BJ (cell line): ENCODE data around the gene TIGD6. TPM values are rescaled to one million over a fixed set of nuclear protein-coding genes. Genes with fewer than 3 reads are reported as not detected.

Experiments
- CTCF ChIA-PET: fragments of 350-600 bp; formaldehyde crosslinking; extraction: SDS; loops from one replicate; lab custom pipeline; 2021; ENCODE audit warnings: antibody characterized with exemption, inconsistent platforms; lab: Yijun Ruan, JAX
- POLR2A ChIA-PET: fragments of 300-600 bp; sonication (Branson Sonifier 250); formaldehyde crosslinking; extraction: SDS; loops from one replicate; lab custom pipeline; 2021; ENCODE audit warnings: antibody characterized with exemption; lab: Charles Lee
- DNase-seq: peaks from one replicate; pipeline ENCODE4 v3.0.0-alpha.2; 2011; ENCODE audit warnings: low read depth
- H3K27me3 ChIP-seq: 2 replicates; pipeline ENCODE4 v1.6.0; 2011; ENCODE audit warnings: low read length; ENCODE audit not compliant: control insufficient read depth, insufficient read depth
- H3K36me3 ChIP-seq: 2 replicates; pipeline ENCODE4 v1.5.1; 2011; ENCODE audit warnings: low read length; ENCODE audit not compliant: control insufficient read depth, insufficient read depth
- H3K4me3 ChIP-seq: 2 replicates; pipeline ENCODE4 v1.5.1; 2011; ENCODE audit warnings: low read depth, mild to moderate bottlenecking, control low read depth, low read length
- polyA minus RNA-seq: library from RNA; depleted of rRNA, polyadenylated mRNA; stranded (reverse); fragments of >200 nt; gene quantifications from 2 replicates; pipeline ENCODE4 v1.2.3, GENCODE V29; 2011; rRNA and poly(A)+ RNA removed
- polyA plus RNA-seq: library from polyadenylated mRNA; depleted of rRNA; stranded (reverse); fragments of >200 nt; gene quantifications from 2 replicates; pipeline ENCODE4 v1.2.3, GENCODE V29; 2011; rRNA removed
- TF ChIP-seq, protein P1 (sequence below): IDR thresholded peaks from 2 replicates; pipeline ENCODE4 v1.5.1; 2011; ENCODE audit warnings: low read depth, mild to moderate bottlenecking, control low read depth, inconsistent platforms, low read length, moderate library complexity; ENCODE audit not compliant: insufficient read depth

TIGD6 gene
- polyA plus RNA-seq (4.6 and 6.7 TPM in 2 replicates), polyA minus RNA-seq (6.1 and 6.3 TPM in 2 replicates)

DNA sequence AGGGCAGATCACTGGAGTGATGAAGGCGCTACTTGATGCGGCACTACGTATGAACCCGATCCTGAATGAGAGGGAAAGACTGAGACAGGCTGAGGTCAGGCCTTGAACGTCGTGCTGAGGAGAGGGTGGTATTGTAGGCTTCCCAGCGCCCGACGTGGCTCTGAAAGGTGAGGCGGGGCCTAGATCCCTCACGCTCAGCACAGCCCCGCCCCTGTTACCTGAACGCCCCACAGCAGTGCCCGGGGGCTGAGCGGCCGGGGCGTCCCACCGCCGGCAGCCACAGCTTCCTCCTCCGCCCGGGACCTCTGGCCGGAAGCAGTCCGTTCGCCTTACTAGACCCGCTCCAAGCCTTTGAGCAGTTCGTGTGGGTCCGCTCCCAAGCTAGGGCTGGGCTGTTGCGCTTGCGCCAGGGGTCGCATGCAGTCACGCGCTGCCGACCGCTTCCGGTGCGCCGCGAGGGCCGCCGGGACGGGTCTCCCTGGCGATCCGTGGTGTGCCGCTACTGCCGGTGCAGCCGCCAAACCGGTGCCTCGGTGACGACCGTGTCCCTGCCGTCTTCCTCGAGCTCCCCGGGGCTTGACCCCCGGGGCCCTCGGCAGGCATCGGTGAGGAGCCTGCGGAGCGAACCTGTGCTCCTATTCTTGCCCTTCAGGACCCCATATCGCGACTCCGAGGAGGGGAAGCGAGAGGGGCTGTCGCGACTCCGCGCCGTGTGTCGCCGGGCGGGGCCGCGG, at the start of gene TIGD6, which contains the start of gene HMGXB3:
TSS of gene TIGD6 (minus strand) at position 399 of the 734 bp plus-strand sequence. CDS start 4,306 bp downstream, outside the sequence.
TSS of gene HMGXB3 (plus strand) at position 484 of the 734 bp plus-strand sequence. CDS start 4,114 bp downstream, outside the sequence.
- ChIA-PET CTCF (interaction anchor here (0.8 to 3.3 kb wide), 9 partner anchors 9 to 218 kb away, joined by 3 to 17 read pairs (median 3); no protein-coding TSS in a partner anchor), POLR2A (interaction anchor here (0.5 to 0.6 kb wide), 2 partner anchors 115 to 298 kb away, joined by 3 read pairs; no protein-coding TSS in a partner anchor)

DNA sequence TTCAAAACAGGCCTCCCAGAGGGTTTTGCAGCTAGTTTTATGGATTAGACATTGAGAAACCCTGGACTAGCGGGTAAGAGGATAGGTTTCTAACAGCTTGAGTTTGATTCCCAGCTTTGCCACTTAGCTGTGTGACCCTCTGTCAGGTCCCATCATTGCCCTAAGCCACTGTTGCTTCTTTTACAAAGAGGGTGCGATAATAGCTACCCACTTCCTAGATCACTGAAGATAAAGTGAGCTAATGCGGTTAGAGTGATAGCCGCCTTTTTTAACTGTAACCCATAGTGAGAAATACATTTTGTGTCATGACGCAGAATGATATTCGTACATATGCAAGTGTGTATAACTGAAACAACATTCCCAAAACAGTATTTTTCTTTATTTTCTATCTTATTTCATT, 45.6 kb upstream of the TIGD6 start:
- no peak overlapping the region for H3K4me3 ChIP-seq
- peaks cover 23% of the 10 kb centered on the region for H3K36me3 ChIP-seq
- TF ChIP-seq, protein P1, sequence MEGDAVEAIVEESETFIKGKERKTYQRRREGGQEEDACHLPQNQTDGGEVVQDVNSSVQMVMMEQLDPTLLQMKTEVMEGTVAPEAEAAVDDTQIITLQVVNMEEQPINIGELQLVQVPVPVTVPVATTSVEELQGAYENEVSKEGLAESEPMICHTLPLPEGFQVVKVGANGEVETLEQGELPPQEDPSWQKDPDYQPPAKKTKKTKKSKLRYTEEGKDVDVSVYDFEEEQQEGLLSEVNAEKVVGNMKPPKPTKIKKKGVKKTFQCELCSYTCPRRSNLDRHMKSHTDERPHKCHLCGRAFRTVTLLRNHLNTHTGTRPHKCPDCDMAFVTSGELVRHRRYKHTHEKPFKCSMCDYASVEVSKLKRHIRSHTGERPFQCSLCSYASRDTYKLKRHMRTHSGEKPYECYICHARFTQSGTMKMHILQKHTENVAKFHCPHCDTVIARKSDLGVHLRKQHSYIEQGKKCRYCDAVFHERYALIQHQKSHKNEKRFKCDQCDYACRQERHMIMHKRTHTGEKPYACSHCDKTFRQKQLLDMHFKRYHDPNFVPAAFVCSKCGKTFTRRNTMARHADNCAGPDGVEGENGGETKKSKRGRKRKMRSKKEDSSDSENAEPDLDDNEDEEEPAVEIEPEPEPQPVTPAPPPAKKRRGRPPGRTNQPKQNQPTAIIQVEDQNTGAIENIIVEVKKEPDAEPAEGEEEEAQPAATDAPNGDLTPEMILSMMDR, result no peak
- DNase-seq, result no peak
- CTCF ChIA-PET, result interaction anchor here (1.2 kb wide), 1 partner anchor 10 kb away, joined by 3 read pairs; no protein-coding TSS in a partner anchor
- POLR2A ChIA-PET, result no interaction called here
- no peaks in the 10 kb centered on the region for H3K27me3 ChIP-seq

More for the DNA sequence above, at the start of gene TIGD6, which contains the start of gene HMGXB3:
- DNase-seq, result peak; percentile 54
- H3K4me3 ChIP-seq, result peak within 1 kb of the TSS; percentile 70
- no peaks in the 10 kb centered on the region; the same call in 1 of the 2 replicates for H3K36me3 ChIP-seq
- TF ChIP-seq, protein P1, result 0 out of 2 replicates have a peak, but pooled peaks have one; percentile 10
- no peaks in the 10 kb centered on the region for H3K27me3 ChIP-seq

DNA sequence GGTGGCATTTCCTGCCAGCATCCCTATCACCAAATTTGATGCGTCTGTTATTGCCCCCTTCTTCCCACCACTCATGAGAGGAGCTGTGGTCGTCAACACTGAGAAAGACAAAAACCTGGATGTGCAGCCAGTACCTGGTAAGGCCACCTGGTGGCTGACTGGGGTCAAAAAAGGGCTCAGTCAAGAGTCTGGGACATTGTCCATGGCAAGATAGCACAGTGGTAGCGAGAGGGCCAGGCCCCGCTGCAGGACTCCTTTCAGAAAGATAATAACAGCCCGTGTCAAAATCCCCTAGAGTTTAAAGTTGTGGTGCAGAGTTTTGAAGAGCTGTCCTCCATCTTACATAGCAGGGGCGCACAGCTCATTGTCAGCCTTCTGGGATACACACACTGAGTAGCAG, 45.1 kb upstream of the TIGD6 start:
- no peak for DNase-seq
- CTCF ChIA-PET, result interaction anchor here (1.2 to 1.3 kb wide), 2 partner anchors 9 to 15 kb away, joined by 3 read pairs; no protein-coding TSS in a partner anchor
- no peaks in the 10 kb centered on the region for H3K27me3 ChIP-seq
- peaks cover 23% of the 10 kb centered on the region for H3K36me3 ChIP-seq
- TF ChIP-seq, protein P1, result no peak
- POLR2A ChIA-PET, result no interaction called here
- no peak overlapping the region for H3K4me3 ChIP-seq

DNA sequence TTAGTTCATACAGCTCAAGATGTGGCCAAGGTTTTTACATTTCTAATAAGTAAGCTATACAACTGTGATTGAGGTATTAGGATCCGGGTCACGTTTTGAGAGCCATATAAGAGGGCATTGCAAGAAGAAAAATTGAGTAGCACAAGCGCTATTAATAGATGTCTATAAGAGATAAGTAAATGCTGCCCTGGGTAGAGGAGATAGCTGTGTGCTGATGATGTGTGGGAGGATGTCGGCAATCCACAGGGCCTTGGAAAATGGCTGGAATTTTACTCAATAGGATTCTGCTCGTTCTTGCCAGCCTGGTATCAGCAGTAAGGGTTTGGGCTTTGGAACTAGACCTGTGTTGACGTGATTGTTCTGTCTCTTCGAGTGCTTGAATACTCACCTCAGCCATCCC, 44.3 kb upstream of the TIGD6 start:
- TF ChIP-seq, protein P1, result no peak
- CTCF ChIA-PET, result interaction anchor here (0.6 to 1.3 kb wide), 3 partner anchors 14 to 21 kb away, joined by 3 read pairs; no protein-coding TSS in a partner anchor
- no peak for DNase-seq
- Histone ChIP-seq H3K27me3 (no peaks in the 10 kb centered on the region), H3K4me3 (no peak overlapping the region), H3K36me3 (peaks cover 23% of the 10 kb centered on the region)
- POLR2A ChIA-PET, result no interaction called here

DNA sequence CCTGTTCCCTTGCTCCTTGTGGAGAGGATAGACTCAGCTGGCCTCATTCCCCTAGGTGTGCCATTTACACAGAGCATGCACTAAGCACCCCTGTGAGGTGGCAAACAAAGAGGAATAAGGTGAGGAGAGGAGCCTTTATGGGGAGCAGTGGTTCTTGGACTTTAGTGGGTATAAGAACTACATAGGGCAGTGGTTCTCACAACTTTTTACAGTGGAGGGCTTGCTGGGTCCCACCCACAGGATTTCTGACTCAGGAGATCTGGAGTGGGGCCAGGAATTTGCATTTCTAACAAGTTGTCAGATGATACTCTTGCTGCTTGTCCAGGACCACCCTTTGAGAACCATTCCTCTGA, 43.9 kb upstream of the TIGD6 start:
- ChIA-PET CTCF (interaction anchor here (0.6 to 1.3 kb wide), 3 partner anchors 13 to 22 kb away, joined by 3 read pairs; no protein-coding TSS in a partner anchor), POLR2A (no interaction called here)
- Histone ChIP-seq H3K4me3 (no peak overlapping the region), H3K36me3 (peaks cover 23% of the 10 kb centered on the region), H3K27me3 (no peaks in the 10 kb centered on the region)
- no peak for DNase-seq
- TF ChIP-seq, protein P1, result no peak
